Kidney tubule cell (primary cell): ENCODE results near the gene CXCR6.

ENCODE experiments used
- DNase-seq: peaks from one replicate; pipeline ENCODE4 v3.0.0-alpha.2; 2018; ENCODE audit warnings: low spot score

CXCR6 gene

GRCh38 chr3:45948881-45949280, 5.6 kb downstream of the CXCR6 start:
- DNase-seq = no peak

DNA sequence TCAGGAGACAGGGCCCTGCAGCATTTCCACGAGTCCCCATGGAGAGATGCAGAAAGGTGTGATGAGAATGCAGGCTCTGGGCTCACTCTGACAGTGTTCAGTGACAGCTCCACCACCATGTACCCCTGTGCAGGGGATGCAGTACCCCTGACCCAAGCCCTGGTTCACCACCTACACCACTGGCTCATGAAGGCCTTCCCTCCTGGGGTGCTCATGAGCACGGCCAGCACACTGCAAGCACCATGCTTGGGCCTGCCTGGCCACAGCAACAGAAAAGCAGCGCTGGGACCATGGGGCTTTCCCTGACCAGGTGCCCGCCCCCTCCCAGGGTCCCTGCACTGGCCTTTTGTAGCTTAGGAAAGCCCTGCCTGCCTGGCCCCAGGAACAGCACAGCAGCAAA, 6.2 kb downstream of the CXCR6 start:
- DNase-seq = no peak

GRCh38 chr3:45950131-45950530, 6.9 kb downstream of the CXCR6 start:
- no peak for DNase-seq

- no peak for DNase-seq
Observed at GRCh38 chr3:45950686-45951600, 7.7 kb downstream of the CXCR6 start.

DNA sequence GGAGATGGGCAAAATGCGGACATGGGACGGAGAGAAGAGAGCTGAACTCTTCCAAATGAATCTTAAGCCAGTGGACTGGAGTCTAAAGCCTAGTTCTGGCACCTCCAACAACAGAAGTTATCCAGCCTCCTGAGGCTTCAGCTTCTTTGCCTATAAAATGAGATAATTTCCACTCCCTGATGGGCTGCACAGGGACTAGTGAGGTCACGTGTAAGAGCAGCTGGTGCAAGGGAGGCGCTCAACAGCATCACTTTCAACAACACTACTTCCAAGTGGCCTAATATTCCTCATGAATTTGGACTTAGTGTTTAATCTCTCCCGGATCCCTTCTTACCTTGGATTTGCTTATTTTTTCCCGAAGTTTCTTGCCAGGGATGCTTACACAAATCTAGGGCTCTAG, 8.7 kb downstream of the CXCR6 start:
- no peak for DNase-seq

- DNase-seq = no peak
Observed at GRCh38 chr3:45952456-45952855, 9.2 kb downstream of the CXCR6 start.

DNA sequence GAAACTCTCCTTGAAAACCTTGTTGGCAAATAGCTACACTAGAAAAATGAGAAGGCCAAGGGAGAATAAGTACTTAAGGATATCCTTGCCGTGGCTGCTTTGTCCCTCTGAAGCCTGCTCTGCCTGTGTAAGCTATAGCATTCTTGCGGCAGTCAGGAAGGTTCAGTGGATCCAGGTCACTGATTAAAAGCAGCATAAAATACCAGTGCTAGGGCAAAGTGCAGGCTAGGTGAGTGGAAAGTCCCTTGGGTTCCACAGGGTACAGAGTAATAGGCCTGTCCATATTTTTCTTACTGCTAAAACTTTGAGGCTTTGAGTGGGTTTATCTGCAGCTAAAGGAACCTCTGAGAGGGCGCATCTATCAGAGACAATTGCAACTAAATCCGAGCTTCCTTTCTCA, 10.3 kb downstream of the CXCR6 start:
- no peak for DNase-seq

DNA sequence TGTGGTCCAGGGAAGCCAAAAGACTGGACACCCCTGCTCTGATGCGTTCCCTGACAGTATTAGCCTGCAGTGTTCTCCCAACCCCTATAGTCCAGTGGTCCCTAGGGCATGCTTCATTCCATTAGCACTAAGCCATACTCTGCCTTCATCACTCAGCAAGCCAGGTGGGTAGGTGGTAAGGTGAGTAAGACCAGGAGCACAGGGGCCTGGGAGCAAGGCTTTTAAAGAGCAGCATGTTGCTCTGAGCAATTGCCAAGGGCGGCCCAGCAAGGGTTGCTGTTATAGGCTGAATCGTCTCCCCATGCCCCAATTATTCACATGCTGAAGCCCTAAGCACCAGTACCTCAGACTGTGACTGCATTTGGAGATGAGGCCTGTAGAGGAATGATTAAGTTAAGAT, 11.0 kb downstream of the CXCR6 start:
- DNase-seq = no peak

DNA sequence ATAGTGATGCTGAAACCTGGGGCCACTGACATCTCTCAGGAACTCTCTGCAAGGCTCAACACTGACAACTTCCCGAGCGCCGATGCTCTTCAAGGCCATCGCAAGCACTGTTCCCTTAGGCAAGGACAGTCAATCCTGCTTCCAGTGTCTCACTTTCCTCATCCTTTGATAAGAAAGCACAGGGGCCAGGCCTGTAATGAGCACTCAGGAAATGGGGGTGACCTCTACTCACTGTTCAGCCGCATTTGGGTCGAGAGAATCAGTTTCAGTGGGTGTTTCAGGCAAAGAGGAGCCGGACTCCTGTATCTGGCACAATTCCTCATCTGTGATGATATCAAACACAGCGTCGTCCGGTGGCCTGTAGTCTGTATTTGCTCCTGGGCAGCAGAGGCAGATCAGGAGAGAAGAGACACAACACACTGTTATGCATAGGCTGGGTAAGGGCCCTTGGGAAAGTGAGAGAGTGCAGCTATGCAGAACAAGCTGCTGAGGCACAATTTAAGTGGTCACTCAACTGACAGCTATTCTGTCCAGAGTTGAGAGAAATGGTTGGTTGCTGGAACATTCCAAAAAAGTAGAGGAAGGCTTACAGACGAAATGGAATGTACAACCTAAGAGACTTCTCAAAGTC, 11.9 kb downstream of the CXCR6 start:
- DNase-seq = no peak

GRCh38 chr3:45955706-45956105, 12.4 kb downstream of the CXCR6 start:
- no peak for DNase-seq

DNA sequence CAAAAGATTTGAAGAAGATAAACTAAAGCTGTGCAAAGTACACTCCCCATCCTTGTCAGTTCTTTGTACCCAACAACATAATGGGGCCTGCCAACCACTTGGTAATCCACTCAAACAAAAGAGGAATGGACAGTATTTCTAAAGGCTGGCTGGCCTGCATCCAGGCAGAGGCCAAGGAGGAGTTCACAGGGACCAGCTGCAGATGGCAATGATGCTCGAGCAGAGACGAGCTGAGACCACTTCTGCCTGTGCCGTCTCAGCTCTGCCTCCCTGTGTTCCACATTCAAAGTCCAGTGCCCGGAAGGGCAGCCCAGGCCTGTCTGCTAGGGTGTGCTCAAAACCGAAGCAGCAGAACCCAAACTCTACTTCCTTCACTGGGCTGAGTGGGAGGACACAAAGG, 14.3 kb downstream of the CXCR6 start:
- no peak for DNase-seq

- DNase-seq = peak; percentile 42
Observed at GRCh38 chr3:45958321-45958791, 15.1 kb downstream of the CXCR6 start.

DNA sequence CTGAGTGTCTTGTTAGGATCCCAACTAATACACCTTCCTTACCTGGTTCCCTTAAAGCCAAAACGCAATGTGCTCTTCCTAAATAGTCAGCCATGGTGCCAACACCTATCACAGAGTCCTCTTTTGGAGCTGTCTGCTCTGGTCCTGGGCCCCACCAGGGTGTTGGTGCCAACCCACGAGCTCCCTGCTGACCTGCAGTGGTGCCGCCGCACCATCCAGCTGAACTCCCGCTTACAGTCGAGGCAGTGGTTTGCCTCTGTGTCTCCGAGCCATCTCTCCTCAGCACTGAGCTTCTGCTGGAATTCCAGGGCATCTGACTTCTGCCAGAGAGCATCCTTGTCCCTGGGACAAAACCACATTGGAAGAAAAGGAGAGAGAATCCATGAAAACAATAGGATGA, 15.9 kb downstream of the CXCR6 start:
- DNase-seq = no peak

DNA sequence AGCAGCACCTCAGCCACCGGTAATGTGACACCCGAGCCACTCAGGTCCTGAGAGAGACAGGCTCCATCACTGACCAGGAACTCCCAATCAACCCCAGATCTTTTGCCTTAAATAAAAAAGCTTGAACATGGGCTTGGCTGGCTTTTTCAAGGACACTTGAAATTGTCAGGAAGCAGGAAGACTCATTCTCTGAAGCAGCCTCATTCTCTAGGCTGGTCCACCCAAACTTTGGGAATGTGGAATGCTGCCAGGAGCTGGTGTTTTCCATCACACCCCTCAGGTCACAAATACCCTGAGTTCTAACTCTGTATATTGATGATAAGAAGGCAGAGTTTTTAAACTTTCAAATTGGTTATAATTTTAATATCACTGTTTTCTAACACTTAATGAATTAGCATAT, 17.0 kb downstream of the CXCR6 start:
- no peak for DNase-seq

DNA sequence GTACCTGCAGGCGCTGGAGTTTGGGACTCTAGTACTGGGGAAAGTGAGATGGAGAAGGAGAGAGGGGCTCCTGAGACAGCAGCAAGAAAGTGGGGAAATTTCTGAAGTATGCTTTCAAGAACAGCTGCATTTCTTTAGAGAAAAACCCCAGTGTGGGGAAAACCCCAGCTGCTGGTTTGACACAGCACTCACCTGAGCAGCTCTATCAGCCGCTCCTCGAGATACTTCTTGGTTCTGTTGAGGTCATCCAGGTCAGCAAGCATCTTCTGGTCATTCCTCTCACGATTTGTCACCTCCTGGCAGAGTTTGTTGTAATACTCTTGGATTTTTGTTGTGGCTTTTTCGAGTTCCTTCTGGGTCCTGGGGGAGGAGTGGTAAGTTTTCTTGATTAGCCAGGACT, 18.8 kb downstream of the CXCR6 start:
- no peak for DNase-seq

DNA sequence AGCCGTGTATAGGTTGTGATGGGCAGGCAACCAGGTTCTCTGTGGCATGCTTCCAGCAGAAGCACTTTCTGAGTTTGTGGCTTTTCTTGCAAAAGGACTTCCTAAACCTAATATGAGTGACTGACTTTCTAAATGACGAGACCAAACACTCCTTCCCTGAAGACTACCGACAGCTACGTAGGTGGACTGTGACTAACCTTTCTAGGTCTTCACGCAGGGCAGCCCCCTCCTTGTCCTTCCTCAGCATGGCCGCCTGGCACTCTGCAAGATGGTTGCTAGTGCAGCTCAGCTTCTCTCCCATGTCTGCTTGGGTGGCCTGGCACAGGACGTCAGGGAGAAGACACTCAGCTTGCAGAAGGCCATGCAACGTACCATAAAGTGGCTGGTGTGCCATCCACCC, 20.9 kb downstream of the CXCR6 start:
- DNase-seq = no peak

DNA sequence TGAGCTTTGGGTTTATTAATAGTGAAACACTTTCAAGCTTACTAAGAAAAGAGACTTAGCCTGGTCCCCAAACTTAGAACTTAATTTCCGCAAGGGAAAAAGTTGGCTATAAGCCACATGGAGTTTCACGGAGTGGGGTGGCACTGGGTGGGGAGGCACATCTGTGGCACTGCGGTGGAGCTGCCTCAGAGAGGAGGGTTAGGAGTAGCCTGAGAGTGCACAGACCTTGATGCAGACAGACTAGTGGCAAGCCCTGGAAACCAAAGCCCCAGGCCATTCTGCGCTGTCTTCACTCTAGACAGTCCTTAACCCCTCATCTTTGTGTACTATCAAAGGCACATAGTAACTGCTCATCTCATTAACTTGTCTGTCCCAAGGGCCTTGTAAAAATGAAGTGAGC, 22.0 kb downstream of the CXCR6 start:
- DNase-seq = no peak

DNA sequence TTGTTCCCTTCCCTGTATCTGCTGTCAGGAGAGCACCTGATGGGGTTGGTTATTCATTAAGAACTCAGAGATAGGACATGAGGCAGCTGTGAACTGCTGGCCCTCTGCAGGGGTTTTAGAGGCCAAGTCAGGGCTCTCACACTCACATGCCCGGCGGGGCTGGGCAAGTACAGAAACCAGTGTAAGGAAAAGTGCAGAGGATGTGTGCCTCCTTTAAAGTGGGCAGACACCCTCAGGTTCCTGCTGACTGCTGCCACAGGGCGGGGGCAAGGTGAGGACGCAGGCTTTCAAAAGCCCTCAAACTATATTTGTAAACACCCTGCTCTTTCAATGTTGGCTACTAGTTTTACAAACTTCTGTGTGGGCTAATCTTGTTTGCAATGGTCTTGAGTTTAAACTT, 22.4 kb downstream of the CXCR6 start:
- no peak for DNase-seq

DNA sequence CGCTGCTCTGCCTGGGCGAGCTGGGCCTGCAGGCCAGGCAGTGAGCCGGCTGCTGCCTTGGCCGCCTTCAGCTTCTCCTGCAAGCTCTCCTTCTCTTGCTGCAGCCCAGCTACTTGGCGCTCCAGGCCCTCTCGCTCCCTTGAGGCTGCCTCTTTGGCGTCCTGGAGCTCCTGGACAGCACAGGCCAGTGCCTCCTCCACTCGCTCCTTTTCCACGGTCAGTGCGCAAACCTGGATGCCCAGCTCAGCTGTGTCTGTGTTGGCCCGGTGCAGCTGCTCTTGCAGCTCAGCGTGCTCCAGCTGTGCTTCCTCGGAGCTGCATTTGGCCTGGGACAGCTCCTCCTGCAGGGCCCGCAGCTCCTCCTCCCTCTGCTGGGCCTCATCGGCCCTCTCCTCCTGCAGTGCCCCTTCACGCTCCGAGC, 23.1 kb downstream of the CXCR6 start:
- no peak for DNase-seq

GRCh38 chr3:45966950-45967640, 23.8 kb downstream of the CXCR6 start:
- DNase-seq = no peak

DNA sequence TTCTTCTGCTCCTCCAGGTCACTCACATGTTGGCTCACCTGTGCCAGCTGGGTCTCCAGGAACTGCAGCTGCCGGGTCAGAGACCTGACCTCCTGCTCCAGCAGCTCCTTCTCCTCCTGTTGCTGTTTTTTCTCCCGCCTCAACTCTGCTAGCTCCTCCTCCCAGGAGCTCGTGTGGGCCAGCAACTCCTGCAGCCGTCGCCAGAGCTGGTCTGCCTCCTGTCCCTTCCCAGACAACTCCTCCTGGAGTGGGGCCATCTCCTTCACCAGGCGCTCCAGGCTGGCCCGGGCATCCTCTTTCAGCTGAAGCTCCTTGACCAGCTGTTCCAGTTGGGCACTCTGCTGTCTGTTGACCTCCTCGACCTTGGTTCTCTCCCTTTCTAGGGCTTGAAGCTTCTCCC, 24.5 kb downstream of the CXCR6 start:
- no peak for DNase-seq

DNA sequence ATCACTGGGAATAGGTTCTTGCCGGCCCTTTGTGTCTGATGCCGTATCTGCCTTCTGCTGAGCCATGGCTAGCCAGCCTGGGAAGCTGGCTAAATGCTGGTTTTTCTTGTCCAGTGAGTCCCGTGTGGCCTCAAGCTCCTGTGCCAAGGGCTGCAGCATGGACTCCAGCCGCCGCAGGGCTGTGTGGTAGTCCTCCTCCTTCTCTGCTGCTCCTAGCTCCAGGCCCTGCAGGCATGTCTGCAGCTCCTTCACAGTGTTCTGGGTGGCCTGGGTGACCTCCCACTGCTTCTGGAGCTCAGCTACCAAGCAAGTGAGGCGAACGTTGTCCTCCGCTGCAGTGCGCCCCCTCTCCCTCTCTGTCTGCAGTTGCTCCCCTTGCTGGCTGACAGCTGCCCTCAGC, 24.9 kb downstream of the CXCR6 start:
- DNase-seq = no peak

- peak; percentile 54 for DNase-seq
Observed at GRCh38 chr3:45968706-45969105, 25.4 kb downstream of the CXCR6 start.
